HEK293 (cell line): ENCODE data around the gene RIPOR3.

ENCODE experiments used
- CTCF ChIP-seq: fragments of 450-650 bp; formaldehyde crosslinking; IDR thresholded peaks from 2 replicates; pipeline ENCODE4 v1.5.1; 2016; ENCODE audit warnings: missing biosample characterization, missing genetic modification characterization
- IKZF3 ChIP-seq: fragments of 450-650 bp; IDR thresholded peaks from 2 replicates; pipeline ENCODE4 v1.5.0; 2018; ENCODE audit warnings: missing biosample characterization, mild to moderate bottlenecking, missing genetic modification characterization, moderate library complexity
- PBX3 ChIP-seq: sonication (generic); formaldehyde crosslinking; IDR thresholded peaks from 2 replicates; pipeline ENCODE4 v1.8.1; 2022; ENCODE audit warnings: mild to moderate bottlenecking, moderate library complexity, missing genetic modification reagents
- ZBTB21 ChIP-seq: fragments of 450-650 bp; formaldehyde crosslinking; IDR thresholded peaks from 2 replicates; pipeline ENCODE4 v1.5.1; 2017; ENCODE audit warnings: missing biosample characterization, missing genetic modification characterization
- ZNF174 ChIP-seq: fragments of 450-650 bp; formaldehyde crosslinking; IDR thresholded peaks from 2 replicates; pipeline ENCODE4 v1.5.0; 2017; ENCODE audit warnings: missing biosample characterization, mild to moderate bottlenecking, missing genetic modification characterization
- ZNF274 ChIP-seq, 2 experiments: fragments of 200-500 bp in 1 of 2; fragments of 450-650 bp in 1 of 2; sonication (Bioruptor generic) in 1 of 2; formaldehyde crosslinking in 1 of 2; IDR thresholded peaks; 2 replicates each; pipeline versions ENCODE4 v1.5.1 to v1.6.1; 2014 to 2016; ENCODE audit warnings: borderline replicate concordance in 1 of 2, inconsistent platforms in 1 of 2, low read length in 1 of 2, missing biosample characterization in 1 of 2, missing genetic modification characterization in 1 of 2
- TF ChIP-seq, protein P1 (sequence below): fragments of 450-650 bp; formaldehyde crosslinking; IDR thresholded peaks from 2 replicates; pipeline ENCODE4 v1.5.1; 2017; ENCODE audit warnings: missing biosample characterization, missing genetic modification characterization

- TF ChIP-seq ZNF174 (tag by site-specific recombination) (no peak), CTCF (no peak), ZBTB21 (tag by site-specific recombination) (no peak), ZNF274 (IDR thresholded peaks at IDR 0.05; ENCODE audit: low read length) (no peak), ZNF274 (tag by site-specific recombination; IDR thresholded peaks at IDR 0.05; ENCODE audit: borderline replicate concordance) (no peak), IKZF3 (tag by site-specific recombination) (no peak), PBX3 (CRISPR knock-in tag) (no peak)
- TF ChIP-seq, protein P1, sequence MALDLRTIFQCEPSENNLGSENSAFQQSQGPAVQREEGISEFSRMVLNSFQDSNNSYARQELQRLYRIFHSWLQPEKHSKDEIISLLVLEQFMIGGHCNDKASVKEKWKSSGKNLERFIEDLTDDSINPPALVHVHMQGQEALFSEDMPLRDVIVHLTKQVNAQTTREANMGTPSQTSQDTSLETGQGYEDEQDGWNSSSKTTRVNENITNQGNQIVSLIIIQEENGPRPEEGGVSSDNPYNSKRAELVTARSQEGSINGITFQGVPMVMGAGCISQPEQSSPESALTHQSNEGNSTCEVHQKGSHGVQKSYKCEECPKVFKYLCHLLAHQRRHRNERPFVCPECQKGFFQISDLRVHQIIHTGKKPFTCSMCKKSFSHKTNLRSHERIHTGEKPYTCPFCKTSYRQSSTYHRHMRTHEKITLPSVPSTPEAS (tag by site-specific recombination), result no peak
These were observed 140.1 kb downstream of the RIPOR3 start for GRCh38 chr20:50551288-50551687.
